Mesothelial cell of epicardium (in vitro differentiated cells): ENCODE data around the gene CCDC18. TPM values are rescaled to one million over a fixed set of nuclear protein-coding genes. Genes with fewer than 3 reads are reported as not detected.
"Not testable (repeated sequence)": the region's sequence is repeated elsewhere in the genome, so short reads cannot be mapped to it uniquely, and the experiment has no call there.

Experiments used
- DNase-seq, 2 experiments: peaks; one replicate each; pipeline ENCODE4 v3.0.0; 2021; ENCODE audit warnings: low spot score in 2 of 2; ENCODE audit not compliant: unreplicated experiment in 2 of 2
- H3K27ac Mint-ChIP-seq: 2 replicates; pipeline ENCODE4 v1.8.0; 2021; ENCODE audit warnings: mixed read lengths
- H3K27me3 Mint-ChIP-seq: 2 replicates; pipeline ENCODE4 v1.8.0; 2021; ENCODE audit warnings: low read depth, mixed read lengths
- H3K36me3 Mint-ChIP-seq: 2 replicates; pipeline ENCODE4 v1.8.0; 2021; ENCODE audit warnings: mixed read lengths
- H3K4me1 Mint-ChIP-seq: 2 replicates; pipeline ENCODE4 v1.8.0; 2021; ENCODE audit warnings: mixed read lengths
- H3K4me3 Mint-ChIP-seq: 2 replicates; pipeline ENCODE4 v1.8.0; 2021; ENCODE audit warnings: mild to moderate bottlenecking, moderate library complexity, mixed read lengths
- H3K9me3 Mint-ChIP-seq: 2 replicates; pipeline ENCODE4 v1.8.0; 2021; ENCODE audit warnings: mixed read lengths
- CTCF ChIP-seq: fragments of 200-600 bp; sonication (generic); IDR thresholded peaks from one replicate; pipeline ENCODE4 v1.5.0; 2021; ENCODE audit warnings: antibody characterized with exemption; ENCODE audit not compliant: unreplicated experiment
- total RNA-seq: library from RNA; stranded (reverse); gene quantifications from 3 replicates; pipeline ENCODE4 v1.2.1, GENCODE V29; 2021

The CCDC18 gene
- total RNA-seq, 1 donor from 2014 or later: 7.5 TPM

DNA sequence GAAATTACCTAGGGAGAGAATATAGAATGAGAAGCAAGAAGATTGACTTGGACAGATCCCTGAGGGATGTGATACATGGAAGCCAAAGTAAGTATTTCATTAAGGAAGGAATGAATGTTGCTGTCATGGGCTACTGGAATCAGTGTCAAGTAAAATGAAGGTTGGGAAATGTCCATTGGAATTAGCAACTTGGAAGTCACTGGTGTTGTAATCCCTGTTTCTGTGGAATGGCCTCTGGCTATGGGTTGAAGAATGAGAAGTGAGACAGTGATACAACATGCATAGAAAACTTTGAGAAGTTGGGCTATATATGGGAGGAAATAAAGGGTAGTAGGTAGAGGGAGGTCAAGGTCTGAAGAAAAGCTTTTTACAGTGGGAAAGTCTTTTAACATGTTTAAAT is 54.7 kb downstream of the CCDC18 start:
- peaks cover 24% of the 10 kb centered on the region for H3K36me3 Mint-ChIP-seq
- DNase-seq: no peak
- H3K27ac Mint-ChIP-seq: no peak overlapping the region
- TF ChIP-seq CTCF: no peak
- H3K27me3 Mint-ChIP-seq: no peaks in the 10 kb centered on the region
- H3K4me3 Mint-ChIP-seq: no peak overlapping the region
- no peaks in the 10 kb centered on the region for H3K4me1 Mint-ChIP-seq
- H3K9me3 Mint-ChIP-seq: peaks cover 6% of the 10 kb centered on the region

- DNase-seq: no peak
- no peak overlapping the region for H3K4me3 Mint-ChIP-seq
- no peaks in the 10 kb centered on the region for H3K27me3 Mint-ChIP-seq
- H3K4me1 Mint-ChIP-seq: no peaks in the 10 kb centered on the region
- H3K9me3 Mint-ChIP-seq: peaks cover 9% of the 10 kb centered on the region
- no peak for TF ChIP-seq CTCF
- peaks cover 27% of the 10 kb centered on the region for H3K36me3 Mint-ChIP-seq
- H3K27ac Mint-ChIP-seq: no peak overlapping the region
Observed at GRCh38 chr1:93237021-93237420, 56.5 kb downstream of the CCDC18 start.

GRCh38 chr1:93238425-93238824 is 57.9 kb downstream of the CCDC18 start:
- Mint-ChIP-seq H3K27me3 (no peaks in the 10 kb centered on the region), H3K4me1 (no peaks in the 10 kb centered on the region), H3K9me3 (peaks cover 19% of the 10 kb centered on the region), H3K27ac (no peak overlapping the region), H3K4me3 (no peak overlapping the region), H3K36me3 (peaks cover 34% of the 10 kb centered on the region)
- no peak for TF ChIP-seq CTCF
- DNase-seq: no peak

- no peak for DNase-seq
- Mint-ChIP-seq H3K4me3 (no peak overlapping the region), H3K27me3 (no peaks in the 10 kb centered on the region), H3K9me3 (peaks cover 30% of the 10 kb centered on the region), H3K27ac (no peak overlapping the region), H3K36me3 (peaks cover 41% of the 10 kb centered on the region), H3K4me1 (no peaks in the 10 kb centered on the region)
- no peak for TF ChIP-seq CTCF
Observed at GRCh38 chr1:93239863-93240262, 59.3 kb downstream of the CCDC18 start.

DNA sequence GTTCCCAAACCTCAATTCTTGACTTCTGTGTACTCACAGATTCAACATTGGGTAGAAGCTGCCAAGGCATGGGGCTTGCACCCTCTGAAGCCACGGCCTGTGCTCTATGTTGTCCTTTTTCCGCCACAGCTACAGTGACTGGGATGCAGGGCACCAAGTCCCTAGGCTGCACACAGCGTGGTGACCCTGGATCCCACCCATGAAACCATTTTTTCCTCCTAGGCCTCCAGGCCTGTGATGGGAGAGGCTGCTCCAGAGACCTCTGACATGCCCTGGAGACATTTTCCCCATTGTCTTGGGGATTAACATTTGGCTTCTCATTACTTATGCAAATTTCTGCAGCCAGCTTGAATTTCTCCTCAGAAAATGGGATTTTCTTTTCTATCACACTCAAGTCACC is 62.7 kb downstream of the CCDC18 start:
- peaks cover 30% of the 10 kb centered on the region for H3K9me3 Mint-ChIP-seq
- peaks cover 40% of the 10 kb centered on the region for H3K36me3 Mint-ChIP-seq
- not testable (repeated sequence) for H3K27ac Mint-ChIP-seq, H3K27me3 Mint-ChIP-seq, DNase-seq, H3K4me3 Mint-ChIP-seq, H3K4me1 Mint-ChIP-seq

DNA sequence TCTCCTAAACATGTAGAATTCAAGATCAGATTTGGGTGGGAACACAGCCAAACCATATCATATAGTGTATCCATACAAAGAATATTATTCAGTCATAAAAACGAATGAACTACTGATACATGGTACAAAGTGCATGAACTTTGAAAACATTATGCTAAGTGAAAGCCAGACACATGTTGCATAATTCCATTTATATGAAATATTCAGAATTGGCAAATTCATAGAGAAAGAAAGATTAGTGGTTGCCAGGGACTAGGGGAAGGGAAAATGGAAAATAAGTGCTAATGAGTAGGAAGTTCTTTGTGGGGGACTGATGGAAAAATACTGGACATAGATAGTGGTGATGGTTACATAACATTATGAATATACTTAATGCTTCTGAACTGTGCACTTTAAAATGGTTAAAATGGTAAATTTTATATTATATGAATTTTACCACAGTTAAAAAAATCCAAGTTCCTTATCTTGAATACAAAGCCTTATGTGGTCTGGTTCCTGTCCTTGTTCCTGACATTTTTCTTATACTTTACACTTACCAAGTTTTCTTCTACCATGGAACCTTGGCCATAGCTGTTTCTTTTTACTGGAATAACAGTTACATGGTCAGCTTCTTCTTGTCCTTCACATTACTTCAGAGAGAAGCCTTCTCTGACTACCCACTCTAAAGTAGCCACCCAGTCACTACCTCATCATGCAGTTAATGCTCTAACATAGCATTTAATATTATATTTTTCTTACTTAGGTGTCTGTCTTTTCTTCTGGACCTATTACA is 64.0 kb downstream of the CCDC18 start:
- Mint-ChIP-seq H3K4me1 (peaks cover 6% of the 10 kb centered on the region), H3K36me3 (peaks cover 49% of the 10 kb centered on the region)

More for the DNA sequence above, 64.0 kb downstream of the CCDC18 start:
- no peak for DNase-seq
- Mint-ChIP-seq H3K4me3 (no peak overlapping the region), H3K9me3 (peaks cover 34% of the 10 kb centered on the region), H3K27me3 (no peaks in the 10 kb centered on the region), H3K27ac (no peak overlapping the region)
- TF ChIP-seq CTCF: no peak
